BLaER1 (cell line): ENCODE measurements around the gene CNIH3.

Source experiments
- H3K27ac ChIP-seq: shearing (Covaris generic); formaldehyde crosslinking; 2 replicates; pipeline ENCODE4 v1.8.1; 2022
- H3K27me3 ChIP-seq: shearing (Covaris generic); formaldehyde crosslinking; 2 replicates; pipeline ENCODE4 v1.8.1; 2022
- H3K36me3 ChIP-seq: shearing (Covaris generic); formaldehyde crosslinking; 2 replicates; pipeline ENCODE4 v1.8.1; 2022
- H3K4me1 ChIP-seq: shearing (Covaris generic); formaldehyde crosslinking; 2 replicates; pipeline ENCODE4 v1.8.1; 2022
- H3K4me2 ChIP-seq: shearing (Covaris generic); formaldehyde crosslinking; 2 replicates; pipeline ENCODE4 v1.8.1; 2022
- H3K4me3 ChIP-seq: shearing (Covaris generic); formaldehyde crosslinking; 2 replicates; pipeline ENCODE4 v1.8.1; 2022
- H3K9ac ChIP-seq: shearing (Covaris generic); formaldehyde crosslinking; 2 replicates; pipeline ENCODE4 v1.8.1; 2022
- H3K9me3 ChIP-seq: shearing (Covaris generic); formaldehyde crosslinking; 2 replicates; pipeline ENCODE4 v1.8.1; 2022
- H4K20me1 ChIP-seq: shearing (Covaris generic); formaldehyde crosslinking; 2 replicates; pipeline ENCODE4 v1.8.1; 2022
- Cebpa-rat ChIP-seq: shearing (Covaris generic); IDR thresholded peaks from 2 replicates; pipeline ENCODE4 v1.8.1; 2022

The CNIH3 gene

GRCh38 chr1:224786533-224787250, 170.6 kb downstream of the CNIH3 start:
- Histone ChIP-seq H3K4me3 (no peak overlapping the region), H4K20me1 (no peaks in the 10 kb centered on the region), H3K9me3 (0 out of 2 replicates have a peak, but pooled peaks cover 12% of the 10 kb centered on the region), H3K27me3 (no peaks in the 10 kb centered on the region), H3K4me2 (no peak overlapping the region), H3K4me1 (peaks cover 29% of the 10 kb centered on the region), H3K9ac (no peak overlapping the region), H3K36me3 (no peaks in the 10 kb centered on the region), H3K27ac (no peak overlapping the region)
- TF ChIP-seq Cebpa-rat, result no peak

DNA sequence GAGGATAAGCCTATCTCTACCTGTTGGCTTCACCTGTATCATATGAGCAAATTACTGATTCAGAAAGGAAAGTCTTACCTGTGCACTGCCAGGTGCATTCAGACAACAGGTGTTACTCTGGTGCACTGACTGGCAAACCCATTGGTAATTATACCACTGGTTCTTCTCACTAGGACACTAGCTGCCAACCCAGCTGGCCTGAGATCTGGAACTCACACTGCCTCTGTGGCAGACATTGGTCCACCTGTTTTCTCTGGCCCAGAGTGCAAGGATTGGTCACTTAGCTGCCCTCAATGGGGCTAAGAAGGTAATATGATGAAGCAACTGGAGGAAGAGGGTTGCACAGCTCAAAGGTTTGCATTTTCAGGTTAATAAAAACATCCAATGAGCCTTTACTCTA, 173.2 kb downstream of the CNIH3 start:
- Histone ChIP-seq H3K4me1 (peaks cover 9% of the 10 kb centered on the region), H3K9me3 (0 out of 2 replicates have a peak, but pooled peaks cover 12% of the 10 kb centered on the region), H3K4me3 (no peak overlapping the region), H3K4me2 (no peak overlapping the region), H3K27ac (no peak overlapping the region), H3K36me3 (no peaks in the 10 kb centered on the region), H4K20me1 (no peaks in the 10 kb centered on the region), H3K27me3 (no peaks in the 10 kb centered on the region), H3K9ac (no peak overlapping the region)
- TF ChIP-seq Cebpa-rat, result no peak
